NCI-H446 (cell line): ENCODE results near the gene TFEC.
"Not testable (repeated sequence)": the region's sequence is repeated elsewhere in the genome, so short reads cannot be mapped to it uniquely, and the experiment has no call there.

Experiments used
- DNase-seq, 2 experiments: peaks; one replicate each; lab custom pipeline; 2025; lab: John Stamatoyannopoulos, UW

The TFEC gene

GRCh38 chr7:116030651-116031276, at the start of gene TFEC:
Gene TFEC, minus strand, starts transcription at chr7:116030763. Its CDS starts 46,322 bp downstream, at chr7:115984441.
- no peak for DNase-seq

GRCh38 chr7:116075351-116076145, 45.0 kb upstream of the TFEC start:
- DNase-seq: no peak

GRCh38 chr7:116071629-116072028, 41.1 kb upstream of the TFEC start:
- no peak for DNase-seq

- DNase-seq: no peak
Measured at GRCh38 chr7:116064179-116064578, 33.6 kb upstream of the TFEC start.

GRCh38 chr7:116062666-116063065, 32.1 kb upstream of the TFEC start:
- DNase-seq: no peak

- DNase-seq: no peak
Measured at GRCh38 chr7:116052006-116052405, 21.4 kb upstream of the TFEC start.

GRCh38 chr7:116047261-116047660, 16.7 kb upstream of the TFEC start:
- DNase-seq: not testable (repeated sequence)

- DNase-seq: no peak
Measured at GRCh38 chr7:116045532-116045931, 15.0 kb upstream of the TFEC start.

GRCh38 chr7:116041615-116042014, 11.1 kb upstream of the TFEC start:
- no peak for DNase-seq

- no peak for DNase-seq
Measured at GRCh38 chr7:116037401-116037800, 6.8 kb upstream of the TFEC start.

GRCh38 chr7:116034411-116034810, 3.8 kb upstream of the TFEC start:
- DNase-seq: no peak

- no peak for DNase-seq
Measured at GRCh38 chr7:116032886-116033285, 2.3 kb upstream of the TFEC start.

GRCh38 chr7:116028787-116029186, 1.8 kb downstream of the TFEC start:
- DNase-seq: no peak

GRCh38 chr7:116027786-116028185, 2.8 kb downstream of the TFEC start:
- no peak for DNase-seq

- no peak for DNase-seq
Measured at GRCh38 chr7:116024826-116025809, 5.4 kb downstream of the TFEC start.

GRCh38 chr7:116021237-116021636, 9.3 kb downstream of the TFEC start:
- DNase-seq: no peak

GRCh38 chr7:116018731-116019130, 11.8 kb downstream of the TFEC start:
- DNase-seq: no peak

GRCh38 chr7:116013675-116014074, 16.9 kb downstream of the TFEC start:
- DNase-seq: no peak

- no peak for DNase-seq
Measured at GRCh38 chr7:116011584-116011983, 19.0 kb downstream of the TFEC start.

- not testable (repeated sequence) for DNase-seq
Measured at GRCh38 chr7:116004762-116005161, 25.8 kb downstream of the TFEC start.

- no peak for DNase-seq
Measured at GRCh38 chr7:115997221-115997620, 33.3 kb downstream of the TFEC start.

GRCh38 chr7:115995701-115996100, 34.9 kb downstream of the TFEC start:
- DNase-seq: no peak
